GM23338 (cell line): ENCODE measurements around the gene ALG9. TPM values are rescaled to one million over a fixed set of nuclear protein-coding genes. Genes with fewer than 3 reads are reported as not detected.

Experiments used
- ATAC-seq: fragments of 200-7000 bp; cut with Tn5 transposase; 3 replicates; pipeline ENCODE4 v1.9.1; 2020
- DNase-seq: peaks from one replicate; pipeline ENCODE4 v3.0.0-alpha.2; 2015; ENCODE audit warnings: low spot score
- H2AFZ ChIP-seq: fragments of 200-600 bp; sonication (generic); 2 replicates; pipeline ENCODE4 v1.8.0; 2016; ENCODE audit warnings: antibody characterized with exemption, mild to moderate bottlenecking, moderate library complexity
- H3F3A ChIP-seq: fragments of 200-600 bp; sonication (generic); replicated peaks from 2 replicates; pipeline ENCODE4 v1.8.0; 2017; ENCODE audit warnings: antibody characterized with exemption, mixed run types, low read depth
- H3K27ac ChIP-seq: fragments of 200-600 bp; sonication (generic); 2 replicates; pipeline ENCODE4 v1.6.1; 2016; ENCODE audit warnings: low read depth
- H3K27me3 ChIP-seq: fragments of 200-600 bp; sonication (generic); 2 replicates; pipeline ENCODE4 v1.8.0; 2016; ENCODE audit warnings: mild to moderate bottlenecking, mixed run types, moderate library complexity; ENCODE audit not compliant: insufficient read depth
- H3K36me3 ChIP-seq: fragments of 200-600 bp; sonication (generic); 2 replicates; pipeline ENCODE4 v1.8.0; 2016; ENCODE audit warnings: mild to moderate bottlenecking; ENCODE audit not compliant: insufficient read depth
- H3K4me1 ChIP-seq: fragments of 200-600 bp; sonication (generic); 2 replicates; pipeline ENCODE4 v1.8.0; 2016; ENCODE audit warnings: mild to moderate bottlenecking, moderate library complexity; ENCODE audit not compliant: insufficient read depth
- H3K4me2 ChIP-seq: fragments of 200-600 bp; sonication (generic); 2 replicates; pipeline ENCODE4 v1.7.1; 2017; ENCODE audit warnings: mixed run types
- H3K4me3 ChIP-seq: fragments of 200-600 bp; sonication (generic); 2 replicates; pipeline ENCODE4 v1.6.1; 2016; ENCODE audit warnings: mixed run types
- H3K79me2 ChIP-seq: fragments of 200-600 bp; sonication (generic); replicated peaks from 2 replicates; pipeline ENCODE4 v1.8.0; 2017; ENCODE audit warnings: mild to moderate bottlenecking; ENCODE audit not compliant: insufficient read depth
- H3K9me2 ChIP-seq: fragments of 200-600 bp; sonication (generic); 2 replicates; pipeline ENCODE4 v1.8.0; 2017; ENCODE audit not compliant: insufficient read depth
- H4K20me1 ChIP-seq: fragments of 200-600 bp; sonication (generic); replicated peaks from 2 replicates; pipeline ENCODE4 v1.8.0; 2017; ENCODE audit warnings: mild to moderate bottlenecking; ENCODE audit not compliant: insufficient read depth
- H3K27ac Mint-ChIP-seq: 2 replicates; pipeline ENCODE4 v1.8.0; 2020; ENCODE audit warnings: inconsistent platforms, mild to moderate bottlenecking, moderate library complexity, mixed read lengths
- H3K27me3 Mint-ChIP-seq: 3 replicates; pipeline ENCODE4 v1.8.0; 2022; ENCODE audit warnings: low read depth, mild to moderate bottlenecking, moderate library complexity, mixed read lengths, inconsistent platforms; ENCODE audit not compliant: insufficient read depth, poor library complexity
- H3K36me3 Mint-ChIP-seq: 3 replicates; pipeline ENCODE4 v1.8.0; 2021; ENCODE audit warnings: low read depth, mild to moderate bottlenecking, inconsistent platforms, moderate library complexity, mixed read lengths
- H3K4me1 Mint-ChIP-seq: 3 replicates; pipeline ENCODE4 v1.8.0; 2020; ENCODE audit warnings: mild to moderate bottlenecking, inconsistent platforms, mixed read lengths
- H3K4me3 Mint-ChIP-seq: 3 replicates; pipeline ENCODE4 v1.8.0; 2021; ENCODE audit warnings: moderate library complexity, mild to moderate bottlenecking, inconsistent platforms, mixed read lengths
- H3K9me3 Mint-ChIP-seq: 3 replicates; pipeline ENCODE4 v1.8.0; 2020; ENCODE audit warnings: moderate library complexity, mild to moderate bottlenecking, inconsistent platforms, mixed read lengths
- CREB1 ChIP-seq: fragments of 250-450 bp; sonication (Bioruptor Pico); IDR thresholded peaks from 2 replicates; pipeline ENCODE4 v1.5.0; 2020; ENCODE audit warnings: low read depth, mild to moderate bottlenecking, moderate library complexity
- EZH2 ChIP-seq: fragments of 200-600 bp; sonication (generic); IDR thresholded peaks from one replicate; pipeline ENCODE4 v1.8.0; 2017; ENCODE audit warnings: antibody characterized with exemption, mild to moderate bottlenecking, low read depth; ENCODE audit not compliant: unreplicated experiment
- EZH2phosphoT487 ChIP-seq: fragments of 200-600 bp; sonication (generic); IDR thresholded peaks from one replicate; pipeline ENCODE4 v1.8.1; 2018; ENCODE audit warnings: antibody characterized with exemption; ENCODE audit not compliant: unreplicated experiment
- JUNB ChIP-seq: IDR thresholded peaks from one replicate; pipeline ENCODE4 v1.6.1; 2016; ENCODE audit warnings: antibody characterized with exemption; ENCODE audit not compliant: unreplicated experiment
- NANOG ChIP-seq: IDR thresholded peaks from 2 replicates; pipeline ENCODE4 v1.6.1; 2016; ENCODE audit warnings: antibody characterized with exemption, borderline replicate concordance
- POLR2AphosphoS5 ChIP-seq: IDR thresholded peaks from 2 replicates; pipeline ENCODE4 v1.6.1; 2016; ENCODE audit warnings: antibody characterized with exemption, low read depth
- REST ChIP-seq: IDR thresholded peaks from one replicate; pipeline ENCODE4 v1.6.1; 2018; ENCODE audit warnings: antibody characterized with exemption; ENCODE audit not compliant: unreplicated experiment
- STAT1 ChIP-seq: IDR thresholded peaks from one replicate; pipeline ENCODE4 v1.6.1; 2016; ENCODE audit warnings: antibody characterized with exemption; ENCODE audit not compliant: unreplicated experiment
- ZNF114 ChIP-seq: fragments of 250-450 bp; sonication (Bioruptor Pico); IDR thresholded peaks from 2 replicates; pipeline ENCODE4 v1.5.0; 2020; ENCODE audit warnings: mild to moderate bottlenecking, moderate library complexity
- ZNF331 ChIP-seq: fragments of 250-450 bp; sonication (Bioruptor Pico); IDR thresholded peaks from 2 replicates; pipeline ENCODE4 v1.5.0; 2020; ENCODE audit warnings: low read depth, mild to moderate bottlenecking, moderate library complexity
- polyA plus RNA-seq: library from polyadenylated mRNA; unstranded; fragments of >200 nt; fragmentation: Nextera tagmentation; extraction: Ambion mirVana; gene quantifications from 2 replicates; pipeline ENCODE4 v1.2.1, GENCODE V29; 2016
- total RNA-seq: library from RNA; depleted of rRNA; stranded (reverse); fragments of >200 nt; shearing (Covaris generic); gene quantifications from 2 replicates; pipeline ENCODE4 v1.2.3, GENCODE V29; 2014
- TF ChIP-seq, protein P1 (sequence below): IDR thresholded peaks from 2 replicates; pipeline ENCODE4 v1.6.1; 2016; ENCODE audit warnings: antibody characterized with exemption
- TF ChIP-seq, protein P2 (sequence below), 2 experiments: fragments of 200-600 bp in 1 of 2; sonication (generic) in 1 of 2; conservative IDR thresholded peaks; 2 replicates each; pipeline versions ENCODE4 v1.5.1 to v1.6.1; 2016 to 2017; ENCODE audit warnings: antibody characterized with exemption in 2 of 2, low read depth in 2 of 2, mild to moderate bottlenecking in 2 of 2, moderate library complexity in 1 of 2
- TF ChIP-seq, protein P3 (sequence below): fragments of 250-450 bp; sonication (Bioruptor Pico); IDR thresholded peaks from 2 replicates; pipeline ENCODE4 v1.5.0; 2020; ENCODE audit warnings: mild to moderate bottlenecking, moderate library complexity

The ALG9 gene
- total and polyA plus RNA-seq, 2 experiments from 2014 or later, result 25.4 to 31.1 TPM

DNA sequence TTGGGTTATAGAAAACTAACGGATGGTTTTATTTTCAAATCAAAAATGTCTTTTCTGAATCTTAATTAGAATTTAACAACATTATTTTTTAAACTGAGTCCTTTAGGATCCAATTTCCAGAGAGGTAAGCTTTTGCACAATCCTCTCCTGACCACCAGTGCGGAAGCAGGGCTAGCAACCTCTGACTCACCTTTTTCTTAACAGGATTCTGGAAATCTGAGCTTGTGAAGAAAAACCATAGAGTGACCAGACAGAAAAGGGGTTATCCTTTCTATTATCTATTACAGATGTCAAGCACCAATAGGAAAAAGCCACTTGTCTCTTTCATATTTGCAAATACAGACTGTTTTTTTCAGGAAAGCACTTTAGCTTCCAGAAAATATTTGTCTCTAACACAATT is 25.3 kb downstream of the ALG9 start:
- no peak overlapping the region for H3K4me2 ChIP-seq
- no peaks in the 10 kb centered on the region for H3K9me3 Mint-ChIP-seq
- peaks cover 4% of the 10 kb centered on the region; the same call in 1 of the 3 replicates for H3K36me3 Mint-ChIP-seq
- no peaks in the 10 kb centered on the region for H3K27me3 ChIP-seq
- H3K4me1 ChIP-seq, result no peaks in the 10 kb centered on the region
- H3K9me2 ChIP-seq, result no peaks in the 10 kb centered on the region
- H2AFZ ChIP-seq, result no peak overlapping the region
- no peaks in the 10 kb centered on the region for H3K79me2 ChIP-seq
- no peak for ATAC-seq
- no peak for TF ChIP-seq ZNF331 (CRISPR knock-in tag)
- TF ChIP-seq EZH2phosphoT487, result no peak
- no peak for TF ChIP-seq CREB1 (CRISPR knock-in tag)
- TF ChIP-seq, protein P1, sequence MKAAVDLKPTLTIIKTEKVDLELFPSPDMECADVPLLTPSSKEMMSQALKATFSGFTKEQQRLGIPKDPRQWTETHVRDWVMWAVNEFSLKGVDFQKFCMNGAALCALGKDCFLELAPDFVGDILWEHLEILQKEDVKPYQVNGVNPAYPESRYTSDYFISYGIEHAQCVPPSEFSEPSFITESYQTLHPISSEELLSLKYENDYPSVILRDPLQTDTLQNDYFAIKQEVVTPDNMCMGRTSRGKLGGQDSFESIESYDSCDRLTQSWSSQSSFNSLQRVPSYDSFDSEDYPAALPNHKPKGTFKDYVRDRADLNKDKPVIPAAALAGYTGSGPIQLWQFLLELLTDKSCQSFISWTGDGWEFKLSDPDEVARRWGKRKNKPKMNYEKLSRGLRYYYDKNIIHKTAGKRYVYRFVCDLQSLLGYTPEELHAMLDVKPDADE, result no peak
- TF ChIP-seq ZNF114 (CRISPR knock-in tag), result no peak
- no peak for TF ChIP-seq REST
- TF ChIP-seq STAT1, result no peak
- no peak for TF ChIP-seq NANOG
- no peak for TF ChIP-seq EZH2
- TF ChIP-seq JUNB, result no peak
- no peak for TF ChIP-seq POLR2AphosphoS5
- TF ChIP-seq, protein P2, sequence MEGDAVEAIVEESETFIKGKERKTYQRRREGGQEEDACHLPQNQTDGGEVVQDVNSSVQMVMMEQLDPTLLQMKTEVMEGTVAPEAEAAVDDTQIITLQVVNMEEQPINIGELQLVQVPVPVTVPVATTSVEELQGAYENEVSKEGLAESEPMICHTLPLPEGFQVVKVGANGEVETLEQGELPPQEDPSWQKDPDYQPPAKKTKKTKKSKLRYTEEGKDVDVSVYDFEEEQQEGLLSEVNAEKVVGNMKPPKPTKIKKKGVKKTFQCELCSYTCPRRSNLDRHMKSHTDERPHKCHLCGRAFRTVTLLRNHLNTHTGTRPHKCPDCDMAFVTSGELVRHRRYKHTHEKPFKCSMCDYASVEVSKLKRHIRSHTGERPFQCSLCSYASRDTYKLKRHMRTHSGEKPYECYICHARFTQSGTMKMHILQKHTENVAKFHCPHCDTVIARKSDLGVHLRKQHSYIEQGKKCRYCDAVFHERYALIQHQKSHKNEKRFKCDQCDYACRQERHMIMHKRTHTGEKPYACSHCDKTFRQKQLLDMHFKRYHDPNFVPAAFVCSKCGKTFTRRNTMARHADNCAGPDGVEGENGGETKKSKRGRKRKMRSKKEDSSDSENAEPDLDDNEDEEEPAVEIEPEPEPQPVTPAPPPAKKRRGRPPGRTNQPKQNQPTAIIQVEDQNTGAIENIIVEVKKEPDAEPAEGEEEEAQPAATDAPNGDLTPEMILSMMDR (conservative IDR thresholded peaks at IDR 0.05; ENCODE audit: low read depth in 2 of 2), result no peak
- TF ChIP-seq, protein P3, sequence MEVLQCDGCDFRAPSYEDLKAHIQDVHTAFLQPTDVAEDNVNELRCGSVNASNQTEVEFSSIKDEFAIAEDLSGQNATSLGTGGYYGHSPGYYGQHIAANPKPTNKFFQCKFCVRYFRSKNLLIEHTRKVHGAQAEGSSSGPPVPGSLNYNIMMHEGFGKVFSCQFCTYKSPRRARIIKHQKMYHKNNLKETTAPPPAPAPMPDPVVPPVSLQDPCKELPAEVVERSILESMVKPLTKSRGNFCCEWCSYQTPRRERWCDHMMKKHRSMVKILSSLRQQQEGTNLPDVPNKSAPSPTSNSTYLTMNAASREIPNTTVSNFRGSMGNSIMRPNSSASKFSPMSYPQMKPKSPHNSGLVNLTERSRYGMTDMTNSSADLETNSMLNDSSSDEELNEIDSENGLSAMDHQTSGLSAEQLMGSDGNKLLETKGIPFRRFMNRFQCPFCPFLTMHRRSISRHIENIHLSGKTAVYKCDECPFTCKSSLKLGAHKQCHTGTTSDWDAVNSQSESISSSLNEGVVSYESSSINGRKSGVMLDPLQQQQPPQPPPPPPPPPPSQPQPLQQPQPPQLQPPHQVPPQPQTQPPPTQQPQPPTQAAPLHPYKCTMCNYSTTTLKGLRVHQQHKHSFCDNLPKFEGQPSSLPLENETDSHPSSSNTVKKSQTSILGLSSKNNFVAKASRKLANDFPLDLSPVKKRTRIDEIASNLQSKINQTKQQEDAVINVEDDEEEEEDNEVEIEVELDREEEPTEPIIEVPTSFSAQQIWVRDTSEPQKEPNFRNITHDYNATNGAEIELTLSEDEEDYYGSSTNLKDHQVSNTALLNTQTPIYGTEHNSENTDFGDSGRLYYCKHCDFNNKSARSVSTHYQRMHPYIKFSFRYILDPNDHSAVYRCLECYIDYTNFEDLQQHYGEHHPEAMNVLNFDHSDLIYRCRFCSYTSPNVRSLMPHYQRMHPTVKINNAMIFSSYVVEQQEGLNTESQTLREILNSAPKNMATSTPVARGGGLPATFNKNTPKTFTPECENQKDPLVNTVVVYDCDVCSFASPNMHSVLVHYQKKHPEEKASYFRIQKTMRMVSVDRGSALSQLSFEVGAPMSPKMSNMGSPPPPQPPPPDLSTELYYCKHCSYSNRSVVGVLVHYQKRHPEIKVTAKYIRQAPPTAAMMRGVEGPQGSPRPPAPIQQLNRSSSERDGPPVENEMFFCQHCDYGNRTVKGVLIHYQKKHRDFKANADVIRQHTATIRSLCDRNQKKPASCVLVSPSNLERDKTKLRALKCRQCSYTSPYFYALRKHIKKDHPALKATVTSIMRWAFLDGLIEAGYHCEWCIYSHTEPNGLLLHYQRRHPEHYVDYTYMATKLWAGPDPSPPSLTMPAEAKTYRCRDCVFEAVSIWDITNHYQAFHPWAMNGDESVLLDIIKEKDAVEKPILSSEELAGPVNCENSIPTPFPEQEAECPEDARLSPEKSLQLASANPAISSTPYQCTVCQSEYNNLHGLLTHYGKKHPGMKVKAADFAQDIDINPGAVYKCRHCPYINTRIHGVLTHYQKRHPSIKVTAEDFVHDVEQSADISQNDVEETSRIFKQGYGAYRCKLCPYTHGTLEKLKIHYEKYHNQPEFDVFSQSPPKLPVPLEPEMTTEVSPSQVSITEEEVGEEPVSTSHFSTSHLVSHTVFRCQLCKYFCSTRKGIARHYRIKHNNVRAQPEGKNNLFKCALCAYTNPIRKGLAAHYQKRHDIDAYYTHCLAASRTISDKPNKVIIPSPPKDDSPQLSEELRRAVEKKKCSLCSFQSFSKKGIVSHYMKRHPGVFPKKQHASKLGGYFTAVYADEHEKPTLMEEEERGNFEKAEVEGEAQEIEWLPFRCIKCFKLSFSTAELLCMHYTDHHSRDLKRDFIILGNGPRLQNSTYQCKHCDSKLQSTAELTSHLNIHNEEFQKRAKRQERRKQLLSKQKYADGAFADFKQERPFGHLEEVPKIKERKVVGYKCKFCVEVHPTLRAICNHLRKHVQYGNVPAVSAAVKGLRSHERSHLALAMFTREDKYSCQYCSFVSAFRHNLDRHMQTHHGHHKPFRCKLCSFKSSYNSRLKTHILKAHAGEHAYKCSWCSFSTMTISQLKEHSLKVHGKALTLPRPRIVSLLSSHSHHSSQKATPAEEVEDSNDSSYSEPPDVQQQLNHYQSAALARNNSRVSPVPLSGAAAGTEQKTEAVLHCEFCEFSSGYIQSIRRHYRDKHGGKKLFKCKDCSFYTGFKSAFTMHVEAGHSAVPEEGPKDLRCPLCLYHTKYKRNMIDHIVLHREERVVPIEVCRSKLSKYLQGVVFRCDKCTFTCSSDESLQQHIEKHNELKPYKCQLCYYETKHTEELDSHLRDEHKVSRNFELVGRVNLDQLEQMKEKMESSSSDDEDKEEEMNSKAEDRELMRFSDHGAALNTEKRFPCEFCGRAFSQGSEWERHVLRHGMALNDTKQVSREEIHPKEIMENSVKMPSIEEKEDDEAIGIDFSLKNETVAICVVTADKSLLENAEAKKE, result no peak
- H3F3A ChIP-seq, result no peaks in the 10 kb centered on the region
- no peaks in the 10 kb centered on the region for H3K27me3 Mint-ChIP-seq
- H3K4me1 Mint-ChIP-seq, result peaks cover 15% of the 10 kb centered on the region
- H3K4me3 ChIP-seq, result no peak overlapping the region
- H3K36me3 ChIP-seq, result no peaks in the 10 kb centered on the region
- H4K20me1 ChIP-seq, result no peaks in the 10 kb centered on the region
- no peak overlapping the region for H3K4me3 Mint-ChIP-seq
- no peak overlapping the region for H3K27ac ChIP-seq
- no peak overlapping the region for H3K27ac Mint-ChIP-seq
- DNase-seq, result no peak
